Loucy (cell line): ENCODE measurements around the gene NCAPD2.

ENCODE experiments used
- H2AFZ ChIP-seq: fragments of 200-600 bp; sonication (generic); 2 replicates; pipeline ENCODE4 v1.6.0; 2016; ENCODE audit warnings: antibody characterized with exemption, mild to moderate bottlenecking, low read length, moderate library complexity
- H3F3A ChIP-seq: fragments of 200-600 bp; 2 replicates; pipeline ENCODE4 v1.6.0; 2016; ENCODE audit warnings: antibody characterized with exemption, low read depth, mild to moderate bottlenecking
- H3K27me3 ChIP-seq: fragments of 200-600 bp; sonication (generic); 2 replicates; pipeline ENCODE4 v1.6.1; 2014; ENCODE audit warnings: low read length, mild to moderate bottlenecking; ENCODE audit not compliant: insufficient read depth, poor library complexity, severe bottlenecking
- H3K36me3 ChIP-seq: fragments of 200-600 bp; sonication (generic); 2 replicates; pipeline ENCODE4 v1.6.1; 2016; ENCODE audit warnings: low read length; ENCODE audit not compliant: insufficient read depth
- H3K4me1 ChIP-seq: fragments of 200-600 bp; sonication (generic); 2 replicates; pipeline ENCODE4 v1.5.1; 2014; ENCODE audit warnings: low read length, mild to moderate bottlenecking; ENCODE audit not compliant: insufficient read depth, poor library complexity, severe bottlenecking
- H3K4me2 ChIP-seq: fragments of 200-600 bp; sonication (generic); 2 replicates; pipeline ENCODE4 v1.6.0; 2014; ENCODE audit warnings: antibody characterized with exemption, low read length, low read depth, mild to moderate bottlenecking; ENCODE audit not compliant: poor library complexity, severe bottlenecking
- H3K4me3 ChIP-seq: fragments of 200-600 bp; sonication (generic); 2 replicates; pipeline ENCODE4 v1.5.1; 2014; ENCODE audit warnings: low read length, mild to moderate bottlenecking, mixed read lengths; ENCODE audit not compliant: poor library complexity, severe bottlenecking
- H3K79me2 ChIP-seq: fragments of 200-600 bp; sonication (generic); 2 replicates; pipeline ENCODE4 v1.6.1; 2014; ENCODE audit warnings: low read length; ENCODE audit not compliant: insufficient read depth
- H3K9ac ChIP-seq: fragments of 200-600 bp; sonication (generic); 2 replicates; pipeline ENCODE4 v1.6.0; 2014; ENCODE audit warnings: mild to moderate bottlenecking, low read depth, low read length, moderate library complexity; ENCODE audit not compliant: poor library complexity, severe bottlenecking
- H3K9me2 ChIP-seq: fragments of 200-600 bp; sonication (generic); replicated peaks from 2 replicates; pipeline ENCODE4 v1.6.1; 2016; ENCODE audit warnings: low read depth, low read length, mixed read lengths
- H3K9me3 ChIP-seq: fragments of 200-600 bp; sonication (generic); 2 replicates; pipeline ENCODE4 v1.6.1; 2014; ENCODE audit warnings: mild to moderate bottlenecking, antibody characterized with exemption, low read length, low read depth; ENCODE audit not compliant: insufficient read depth
- H4K20me1 ChIP-seq: fragments of 200-600 bp; sonication (generic); 2 replicates; pipeline ENCODE4 v1.6.0; 2014; ENCODE audit warnings: antibody characterized with exemption, low read length, mild to moderate bottlenecking; ENCODE audit not compliant: insufficient read depth, poor library complexity, severe bottlenecking
- EZH2phosphoT487 ChIP-seq: fragments of 200-600 bp; IDR thresholded peaks from 2 replicates; pipeline ENCODE4 v1.6.1; 2018; ENCODE audit warnings: antibody characterized with exemption, mild to moderate bottlenecking, moderate library complexity, borderline replicate concordance
- TF ChIP-seq, protein P1 (sequence below): fragments of 200-600 bp; sonication (generic); conservative IDR thresholded peaks from 2 replicates; pipeline ENCODE4 v1.5.1; 2014; ENCODE audit warnings: mild to moderate bottlenecking, antibody characterized with exemption, low read length

NCAPD2 gene

DNA sequence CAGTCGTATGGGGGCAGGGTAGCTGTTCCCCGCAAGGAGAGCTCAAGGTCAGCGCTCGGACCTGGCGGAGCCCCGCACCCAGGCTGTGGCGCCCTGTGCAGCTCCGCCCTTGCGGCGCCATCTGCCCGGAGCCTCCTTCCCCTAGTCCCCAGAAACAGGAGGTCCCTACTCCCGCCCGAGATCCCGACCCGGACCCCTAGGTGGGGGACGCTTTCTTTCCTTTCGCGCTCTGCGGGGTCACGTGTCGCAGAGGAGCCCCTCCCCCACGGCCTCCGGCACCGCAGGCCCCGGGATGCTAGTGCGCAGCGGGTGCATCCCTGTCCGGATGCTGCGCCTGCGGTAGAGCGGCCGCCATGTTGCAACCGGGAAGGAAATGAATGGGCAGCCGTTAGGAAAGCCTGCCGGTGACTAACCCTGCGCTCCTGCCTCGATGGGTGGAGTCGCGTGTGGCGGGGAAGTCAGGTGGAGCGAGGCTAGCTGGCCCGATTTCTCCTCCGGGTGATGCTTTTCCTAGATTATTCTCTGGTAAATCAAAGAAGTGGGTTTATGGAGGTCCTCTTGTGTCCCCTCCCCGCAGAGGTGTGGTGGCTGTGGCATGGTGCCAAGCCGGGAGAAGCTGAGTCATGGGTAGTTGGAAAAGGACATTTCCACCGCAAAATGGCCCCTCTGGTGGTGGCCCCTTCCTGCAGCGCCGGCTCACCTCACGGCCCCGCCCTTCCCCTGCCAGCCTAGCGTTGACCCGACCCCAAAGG lies 41.2 kb downstream of the NCAPD2 start:
- Histone ChIP-seq H3K4me1 (peaks cover 33% of the 10 kb centered on the region), H2AFZ (no peak overlapping the region), H4K20me1 (peaks cover 52% of the 10 kb centered on the region), H3K27me3 (peaks cover 10% of the 10 kb centered on the region), H3K36me3 (peaks cover 72% of the 10 kb centered on the region), H3K9me2 (no peaks in the 10 kb centered on the region), H3F3A (peaks cover 23% of the 10 kb centered on the region; the same call in 1 of the 2 replicates), H3K9me3 (no peaks in the 10 kb centered on the region), H3K4me2 (peak overlapping the region; percentile 99), H3K9ac (peak overlapping the region; percentile 100), H3K4me3 (peak overlapping the region; percentile 86), H3K79me2 (peaks cover 70% of the 10 kb centered on the region)
- TF ChIP-seq EZH2phosphoT487, result no peak
- TF ChIP-seq, protein P1, sequence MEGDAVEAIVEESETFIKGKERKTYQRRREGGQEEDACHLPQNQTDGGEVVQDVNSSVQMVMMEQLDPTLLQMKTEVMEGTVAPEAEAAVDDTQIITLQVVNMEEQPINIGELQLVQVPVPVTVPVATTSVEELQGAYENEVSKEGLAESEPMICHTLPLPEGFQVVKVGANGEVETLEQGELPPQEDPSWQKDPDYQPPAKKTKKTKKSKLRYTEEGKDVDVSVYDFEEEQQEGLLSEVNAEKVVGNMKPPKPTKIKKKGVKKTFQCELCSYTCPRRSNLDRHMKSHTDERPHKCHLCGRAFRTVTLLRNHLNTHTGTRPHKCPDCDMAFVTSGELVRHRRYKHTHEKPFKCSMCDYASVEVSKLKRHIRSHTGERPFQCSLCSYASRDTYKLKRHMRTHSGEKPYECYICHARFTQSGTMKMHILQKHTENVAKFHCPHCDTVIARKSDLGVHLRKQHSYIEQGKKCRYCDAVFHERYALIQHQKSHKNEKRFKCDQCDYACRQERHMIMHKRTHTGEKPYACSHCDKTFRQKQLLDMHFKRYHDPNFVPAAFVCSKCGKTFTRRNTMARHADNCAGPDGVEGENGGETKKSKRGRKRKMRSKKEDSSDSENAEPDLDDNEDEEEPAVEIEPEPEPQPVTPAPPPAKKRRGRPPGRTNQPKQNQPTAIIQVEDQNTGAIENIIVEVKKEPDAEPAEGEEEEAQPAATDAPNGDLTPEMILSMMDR, result no peak

DNA sequence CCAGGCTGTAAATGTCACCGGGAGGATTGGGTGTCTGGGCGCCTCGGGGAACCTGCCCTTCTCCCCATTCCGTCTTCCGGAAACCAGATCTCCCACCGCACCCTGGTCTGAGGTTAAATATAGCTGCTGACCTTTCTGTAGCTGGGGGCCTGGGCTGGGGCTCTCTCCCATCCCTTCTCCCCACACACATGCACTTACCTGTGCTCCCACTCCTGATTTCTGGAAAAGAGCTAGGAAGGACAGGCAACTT lies 41.7 kb downstream of the NCAPD2 start:
- Histone ChIP-seq H2AFZ (no peak overlapping the region), H3K79me2 (peaks cover 70% of the 10 kb centered on the region), H3K9ac (peak overlapping the region; percentile 100), H3K4me1 (peaks cover 33% of the 10 kb centered on the region), H3K27me3 (peaks cover 10% of the 10 kb centered on the region), H3K9me2 (no peaks in the 10 kb centered on the region), H4K20me1 (peaks cover 52% of the 10 kb centered on the region), H3K4me3 (peak overlapping the region; percentile 86), H3K36me3 (peaks cover 67% of the 10 kb centered on the region), H3K4me2 (peak overlapping the region; percentile 99), H3K9me3 (no peaks in the 10 kb centered on the region), H3F3A (peaks cover 23% of the 10 kb centered on the region; the same call in 1 of the 2 replicates)
- no peak for TF ChIP-seq EZH2phosphoT487
- TF ChIP-seq, protein P1, result no peak

DNA sequence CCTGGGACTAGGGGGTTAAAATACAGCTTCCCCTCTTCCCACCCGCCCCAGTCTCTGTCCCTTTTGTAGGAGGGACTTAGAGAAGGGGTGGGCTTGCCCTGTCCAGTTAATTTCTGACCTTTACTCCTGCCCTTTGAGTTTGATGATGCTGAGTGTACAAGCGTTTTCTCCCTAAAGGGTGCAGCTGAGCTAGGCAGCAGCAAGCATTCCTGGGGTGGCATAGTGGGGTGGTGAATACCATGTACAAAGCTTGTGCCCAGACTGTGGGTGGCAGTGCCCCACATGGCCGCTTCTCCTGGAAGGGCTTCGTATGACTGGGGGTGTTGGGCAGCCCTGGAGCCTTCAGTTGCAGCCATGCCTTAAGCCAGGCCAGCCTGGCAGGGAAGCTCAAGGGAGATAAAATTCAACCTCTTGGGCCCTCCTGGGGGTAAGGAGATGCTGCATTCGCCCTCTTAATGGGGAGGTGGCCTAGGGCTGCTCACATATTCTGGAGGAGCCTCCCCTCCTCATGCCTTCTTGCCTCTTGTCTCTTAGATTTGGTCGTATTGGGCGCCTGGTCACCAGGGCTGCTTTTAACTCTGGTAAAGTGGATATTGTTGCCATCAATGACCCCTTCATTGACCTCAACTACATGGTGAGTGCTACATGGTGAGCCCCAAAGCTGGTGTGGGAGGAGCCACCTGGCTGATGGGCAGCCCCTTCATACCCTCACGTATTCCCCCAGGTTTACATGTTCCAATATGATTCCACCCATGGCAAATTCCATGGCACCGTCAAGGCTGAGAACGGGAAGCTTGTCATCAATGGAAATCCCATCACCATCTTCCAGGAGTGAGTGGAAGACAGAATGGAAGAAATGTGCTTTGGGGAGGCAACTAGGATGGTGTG lies 42.3 kb downstream of the NCAPD2 start:
- H2AFZ ChIP-seq, result no peak overlapping the region
- H3K79me2 ChIP-seq, result peaks cover 66% of the 10 kb centered on the region
- peaks cover 21% of the 10 kb centered on the region; the same call in 1 of the 2 replicates for H3F3A ChIP-seq
- peak overlapping the region; percentile 100 for H3K9ac ChIP-seq
- peaks cover 62% of the 10 kb centered on the region for H3K36me3 ChIP-seq
- no peaks in the 10 kb centered on the region for H3K9me3 ChIP-seq
- no peak for TF ChIP-seq EZH2phosphoT487
- TF ChIP-seq, protein P1, result no peak
- no peaks in the 10 kb centered on the region for H3K9me2 ChIP-seq
- H4K20me1 ChIP-seq, result peaks cover 52% of the 10 kb centered on the region
- peak overlapping the region; percentile 99 for H3K4me2 ChIP-seq
- peaks cover 10% of the 10 kb centered on the region for H3K27me3 ChIP-seq
- H3K4me3 ChIP-seq, result peak overlapping the region; percentile 86
- H3K4me1 ChIP-seq, result peaks cover 33% of the 10 kb centered on the region
